Activated CD4-positive, alpha-beta T cell treated with anti-CD3 and anti-CD28 coated beads for 36 hours (primary cell): ENCODE measurements around the gene ITGB5. TPM values are rescaled to one million over a fixed set of nuclear protein-coding genes. Genes with fewer than 3 reads are reported as not detected.
A peak's percentile ranks its signal among the peaks of the same experiment; 100 is the strongest.

Source experiments
- ATAC-seq: fragments of 200-7000 bp; cut with Tn5 transposase; one replicate; pipeline ENCODE4 v1.10.0; 2021; ENCODE audit warnings: mild to moderate bottlenecking, moderate library complexity
- CTCF ChIA-PET: fragments of 350-600 bp; sonication (Branson Sonifier 250); formaldehyde crosslinking; loops from one replicate; lab custom pipeline; 2021; ENCODE audit warnings: antibody characterized with exemption; lab: Charles Lee
- POLR2A ChIA-PET: fragments of 350-600 bp; sonication (Branson Sonifier 250); formaldehyde crosslinking; loops from one replicate; lab custom pipeline; 2021; ENCODE audit warnings: antibody characterized with exemption, inconsistent platforms; lab: Charles Lee
- DNase-seq: peaks from one replicate; pipeline ENCODE4 v3.0.0-alpha.2; 2020
- H3K27ac Mint-ChIP-seq: one replicate; pipeline ENCODE4 v1.8.0; 2021; ENCODE audit warnings: mixed read lengths
- H3K27me3 Mint-ChIP-seq: one replicate; pipeline ENCODE4 v1.8.0; 2021; ENCODE audit warnings: mixed read lengths
- H3K36me3 Mint-ChIP-seq: one replicate; pipeline ENCODE4 v1.8.0; 2021; ENCODE audit warnings: low read depth, mixed read lengths
- H3K4me1 Mint-ChIP-seq: one replicate; pipeline ENCODE4 v1.8.0; 2021; ENCODE audit warnings: mixed read lengths
- H3K4me3 Mint-ChIP-seq: one replicate; pipeline ENCODE4 v1.8.0; 2021; ENCODE audit warnings: mild to moderate bottlenecking, moderate library complexity, mixed read lengths
- H3K9me3 Mint-ChIP-seq: one replicate; pipeline ENCODE4 v1.8.0; 2021; ENCODE audit warnings: low read depth, mixed read lengths
- intact Hi-C, 2 experiments: fragments of 100-400 bp; cut with DNase I in 1 of 2; cut with micrococcal nuclease in 1 of 2; formaldehyde crosslinking; loops; one replicate each; pipeline versions ENCODE4 v1.14.2 to v1.15.1; 2022 to 2024; cut with DNase I, micrococcal nuclease
- total RNA-seq, 2 experiments: library from RNA; stranded (reverse); gene quantifications; one replicate each; pipeline ENCODE4 v1.2.3, GENCODE V29; 2021

ITGB5 gene
- total RNA-seq, 2 experiments from 2014 or later, result 0.57 to 0.72 TPM

- POLR2A ChIA-PET, result no interaction called here
- Mint-ChIP-seq H3K4me3 (no peak overlapping the region), H3K9me3 (no peaks in the 10 kb centered on the region), H3K27ac (no peak overlapping the region), H3K27me3 (peaks cover 8% of the 10 kb centered on the region), H3K4me1 (no peaks in the 10 kb centered on the region), H3K36me3 (no peaks in the 10 kb centered on the region)
- no peak for DNase-seq
- CTCF ChIA-PET, result interaction anchor here (0.7 kb wide), 1 partner anchor 907 kb away, joined by 3 read pairs; no protein-coding TSS in a partner anchor
- intact Hi-C loops, result no loop called here
- ATAC-seq, result no peak
These were observed 113.5 kb downstream of the ITGB5 start for GRCh38 chr3:124773351-124774326.

- H3K27me3 Mint-ChIP-seq, result peaks cover 8% of the 10 kb centered on the region
- no peaks in the 10 kb centered on the region for H3K9me3 Mint-ChIP-seq
- intact Hi-C loops, result no loop called here
- no peaks in the 10 kb centered on the region for H3K36me3 Mint-ChIP-seq
- DNase-seq (no peak), ATAC-seq (no peak)
- ChIA-PET POLR2A (interaction anchor here (0.6 kb wide), 1 partner anchor 210 kb away, joined by 3 read pairs; no protein-coding TSS in a partner anchor), CTCF (interaction anchor here (0.7 to 1.7 kb wide), 3 partner anchors 11 to 129 kb away, joined by 3 to 10 read pairs (median 6); no protein-coding TSS in a partner anchor)
- no peak overlapping the region for H3K4me3 Mint-ChIP-seq
- H3K4me1 Mint-ChIP-seq, result no peaks in the 10 kb centered on the region
- no peak overlapping the region for H3K27ac Mint-ChIP-seq
These were observed 114.9 kb downstream of the ITGB5 start for GRCh38 chr3:124772081-124772831.

DNA sequence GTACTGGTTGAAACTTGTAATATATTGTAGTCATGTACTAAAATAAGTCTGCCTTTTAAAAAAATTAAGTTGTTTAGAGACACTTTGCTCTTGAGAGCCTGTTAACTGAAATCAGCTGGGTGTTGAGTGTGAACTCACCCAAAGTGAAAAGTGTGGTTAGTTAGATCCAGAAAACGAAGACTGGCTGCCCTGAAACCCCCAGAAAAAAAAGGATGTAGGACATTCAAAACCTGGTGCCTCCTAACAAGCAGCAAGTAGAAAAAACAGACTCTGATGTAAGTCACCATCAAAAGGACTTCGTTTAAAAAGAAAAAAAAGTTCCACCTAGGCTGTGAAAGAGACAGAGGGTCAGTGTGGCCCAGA, 116.1 kb downstream of the ITGB5 start:
- intact Hi-C loops, result no loop called here
- no peaks in the 10 kb centered on the region for H3K4me1 Mint-ChIP-seq
- POLR2A ChIA-PET, result no interaction called here
- H3K27me3 Mint-ChIP-seq, result peaks cover 8% of the 10 kb centered on the region
- no peaks in the 10 kb centered on the region for H3K9me3 Mint-ChIP-seq
- ATAC-seq (no peak), DNase-seq (no peak)
- CTCF ChIA-PET, result interaction anchor here (0.5 to 1.7 kb wide), 4 partner anchors 10 to 135 kb away, joined by 3 to 10 read pairs (median 4); no protein-coding TSS in a partner anchor
- no peaks in the 10 kb centered on the region for H3K36me3 Mint-ChIP-seq
- no peak overlapping the region for H3K4me3 Mint-ChIP-seq
- no peak overlapping the region for H3K27ac Mint-ChIP-seq

- Mint-ChIP-seq H3K27ac (no peak overlapping the region), H3K27me3 (peaks cover 8% of the 10 kb centered on the region), H3K36me3 (no peaks in the 10 kb centered on the region), H3K4me3 (no peak overlapping the region), H3K4me1 (no peaks in the 10 kb centered on the region), H3K9me3 (no peaks in the 10 kb centered on the region)
- DNase-seq (no peak), ATAC-seq (no peak)
- CTCF ChIA-PET, result interaction anchor here (0.5 to 1.9 kb wide), 5 partner anchors 10 to 135 kb away, joined by 3 to 10 read pairs (median 6); no protein-coding TSS in a partner anchor
- POLR2A ChIA-PET, result no interaction called here
- intact Hi-C loops, result no loop called here
These were observed 116.7 kb downstream of the ITGB5 start for GRCh38 chr3:124770336-124771082.

- no peak overlapping the region for H3K4me3 Mint-ChIP-seq
- intact Hi-C loops, result no loop called here
- ATAC-seq (no peak), DNase-seq (no peak)
- H3K4me1 Mint-ChIP-seq, result no peaks in the 10 kb centered on the region
- ChIA-PET CTCF (interaction anchor here (0.6 to 1.9 kb wide), 2 partner anchors 132 to 205 kb away, joined by 3 to 7 read pairs; no protein-coding TSS in a partner anchor), POLR2A (no interaction called here)
- no peak overlapping the region for H3K27ac Mint-ChIP-seq
- H3K36me3 Mint-ChIP-seq, result no peaks in the 10 kb centered on the region
- peaks cover 8% of the 10 kb centered on the region for H3K27me3 Mint-ChIP-seq
- no peaks in the 10 kb centered on the region for H3K9me3 Mint-ChIP-seq
These were observed 117.7 kb downstream of the ITGB5 start for GRCh38 chr3:124769462-124769861.

DNA sequence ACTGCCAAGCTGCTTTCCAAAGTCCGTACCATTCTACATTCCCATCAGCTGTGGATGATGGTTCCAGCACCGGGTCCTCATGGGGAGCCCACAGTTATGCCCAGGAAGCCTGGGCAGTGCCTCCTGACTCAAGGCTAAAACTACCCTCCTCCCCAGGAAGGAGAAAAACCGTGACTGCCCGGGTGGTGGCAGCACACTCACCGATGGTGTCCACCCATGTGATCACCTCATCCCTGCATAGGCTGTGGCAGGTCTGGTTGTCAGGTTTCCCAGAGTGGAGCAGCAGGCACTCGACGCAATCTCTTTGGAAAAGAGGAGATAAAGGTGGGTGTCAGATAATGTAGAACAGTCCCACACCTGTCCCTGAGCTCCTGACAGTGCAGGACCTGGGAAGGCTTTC, 118.4 kb downstream of the ITGB5 start:
- CTCF ChIA-PET, result interaction anchor here (0.6 to 1.9 kb wide), 4 partner anchors 126 to 1416 kb away, joined by 3 to 7 read pairs (median 3); no protein-coding TSS in a partner anchor
- POLR2A ChIA-PET, result no interaction called here
- Mint-ChIP-seq H3K4me3 (no peak overlapping the region), H3K9me3 (no peaks in the 10 kb centered on the region), H3K27ac (no peak overlapping the region), H3K4me1 (no peaks in the 10 kb centered on the region), H3K27me3 (peaks cover 8% of the 10 kb centered on the region), H3K36me3 (no peaks in the 10 kb centered on the region)
- ATAC-seq (peak; percentile 42), DNase-seq (peak; percentile 42)
- intact Hi-C loops, result no loop called here

DNA sequence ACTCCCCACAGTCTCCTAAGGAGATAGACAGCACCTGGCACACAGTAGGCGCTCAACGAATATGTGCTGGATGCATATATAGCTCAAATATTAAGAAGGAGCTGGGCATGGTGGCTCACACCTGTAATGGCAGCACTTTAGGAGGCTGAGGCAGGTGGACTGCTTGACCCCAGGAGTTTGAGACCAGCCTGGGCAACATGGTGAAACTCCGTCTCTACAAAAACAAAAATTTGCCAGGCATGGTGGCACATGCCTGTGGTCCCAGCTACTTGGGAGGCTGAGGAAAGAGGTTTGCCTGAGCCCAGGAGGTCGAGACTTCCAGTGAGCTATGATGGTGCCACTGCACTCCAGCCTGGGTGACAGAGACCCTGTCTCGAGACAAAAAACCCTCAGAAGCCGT, 119.5 kb downstream of the ITGB5 start:
- ATAC-seq (no peak), DNase-seq (no peak)
- H3K27me3 Mint-ChIP-seq, result peaks cover 8% of the 10 kb centered on the region
- ChIA-PET CTCF (interaction anchor here (0.6 to 1.2 kb wide), 4 partner anchors 19 to 656 kb away, joined by 3 to 5 read pairs (median 4); no protein-coding TSS in a partner anchor), POLR2A (no interaction called here)
- H3K4me1 Mint-ChIP-seq, result no peaks in the 10 kb centered on the region
- no peak overlapping the region for H3K4me3 Mint-ChIP-seq
- H3K9me3 Mint-ChIP-seq, result no peaks in the 10 kb centered on the region
- H3K27ac Mint-ChIP-seq, result no peak overlapping the region
- intact Hi-C loops, result no loop called here
- no peaks in the 10 kb centered on the region for H3K36me3 Mint-ChIP-seq

GRCh38 chr3:124767264-124767663, 119.9 kb downstream of the ITGB5 start:
- ATAC-seq (no peak), DNase-seq (no peak)
- intact Hi-C loops, result no loop called here
- Mint-ChIP-seq H3K9me3 (no peaks in the 10 kb centered on the region), H3K4me1 (no peaks in the 10 kb centered on the region), H3K4me3 (no peak overlapping the region), H3K36me3 (no peaks in the 10 kb centered on the region), H3K27ac (no peak overlapping the region), H3K27me3 (peaks cover 5% of the 10 kb centered on the region)
- ChIA-PET CTCF (interaction anchor here (0.6 to 1.0 kb wide), 2 partner anchors 134 to 657 kb away, joined by 3 to 5 read pairs; no protein-coding TSS in a partner anchor), POLR2A (no interaction called here)

- H3K4me3 Mint-ChIP-seq, result no peak overlapping the region
- no peaks in the 10 kb centered on the region for H3K9me3 Mint-ChIP-seq
- intact Hi-C loops, result no loop called here
- H3K4me1 Mint-ChIP-seq, result peaks cover 3% of the 10 kb centered on the region
- ATAC-seq (no peak), DNase-seq (no peak)
- no peak overlapping the region for H3K27ac Mint-ChIP-seq
- ChIA-PET POLR2A (interaction anchor here (0.6 kb wide), 1 partner anchor 22 kb away, joined by 3 read pairs; no protein-coding TSS in a partner anchor), CTCF (interaction anchor here (0.6 to 8.9 kb wide), 2 partner anchors 136 to 1391 kb away, joined by 3 to 151 read pairs; no protein-coding TSS in a partner anchor)
- no peaks in the 10 kb centered on the region for H3K36me3 Mint-ChIP-seq
- H3K27me3 Mint-ChIP-seq, result peaks cover 3% of the 10 kb centered on the region
These were observed 120.8 kb downstream of the ITGB5 start for GRCh38 chr3:124766113-124767095.
